ENCODE measurements around the gene SPTSSB.

- TF ChIP-seq EZH2 (IDR thresholded peaks at IDR 0.05; ENCODE audit: insufficient read depth, low read length), result no peak
- TF ChIP-seq CTCF (IDR thresholded peaks at IDR 0.05; ENCODE audit: insufficient read depth, low read depth, low read length), result peak; percentile 13
These were observed 49.4 kb upstream of the SPTSSB start for GRCh38 chr3:161420746-161421145.
